ENCODE data around the gene ZBTB20.
"Not testable (repeated sequence)": the region's sequence is repeated elsewhere in the genome, so short reads cannot be mapped to it uniquely, and the experiment has no call there.

ZBTB20 gene

DNA sequence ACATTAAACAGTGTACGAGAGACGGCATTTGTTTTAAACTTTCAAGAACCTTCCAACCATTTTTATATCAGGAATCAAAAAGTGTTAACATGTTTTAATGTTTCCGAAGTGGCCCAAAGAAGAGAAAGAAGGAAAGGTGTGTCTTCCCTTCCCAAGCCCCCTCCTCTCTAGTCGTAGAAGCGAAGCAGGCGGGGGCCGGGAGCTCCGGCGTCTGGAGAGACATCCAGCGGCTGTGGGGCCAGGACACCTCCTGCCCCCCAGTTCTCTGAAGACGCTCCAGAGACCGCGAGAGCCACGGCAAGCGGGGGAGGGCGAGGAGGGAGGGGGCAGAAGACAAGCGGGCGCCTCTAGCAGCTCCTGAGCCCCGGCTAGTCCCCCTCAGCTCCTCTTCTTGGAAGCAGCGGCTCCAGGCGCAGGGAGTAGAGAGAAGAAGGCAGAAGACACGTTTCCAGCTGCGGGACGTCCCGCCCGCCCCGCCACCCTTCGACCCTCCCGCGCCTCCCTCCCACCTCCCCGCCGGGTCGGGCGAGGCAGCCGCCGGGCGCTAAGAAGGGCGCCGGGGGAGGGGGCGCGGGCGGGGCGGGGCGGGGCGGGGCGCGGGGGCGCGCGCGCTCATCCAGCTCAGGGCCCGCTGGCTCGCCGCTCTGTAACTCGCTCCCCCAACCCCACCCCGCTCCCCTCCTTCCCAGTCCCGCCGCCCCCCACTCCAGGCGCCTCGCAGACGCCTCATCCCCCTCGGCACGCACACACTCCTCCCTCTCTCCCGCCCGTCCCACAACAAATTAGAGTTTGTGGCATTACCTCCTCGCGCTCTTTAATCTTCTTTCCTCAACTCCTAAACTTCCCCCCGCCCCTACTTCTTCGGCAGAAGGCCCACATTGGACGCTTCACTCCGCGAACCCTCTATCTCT, at the start of gene ZBTB20:
TSS of gene ZBTB20 (minus strand) at position 871 of the 911 bp plus-strand sequence.
- peak; percentile 69 for DNase-seq

DNA sequence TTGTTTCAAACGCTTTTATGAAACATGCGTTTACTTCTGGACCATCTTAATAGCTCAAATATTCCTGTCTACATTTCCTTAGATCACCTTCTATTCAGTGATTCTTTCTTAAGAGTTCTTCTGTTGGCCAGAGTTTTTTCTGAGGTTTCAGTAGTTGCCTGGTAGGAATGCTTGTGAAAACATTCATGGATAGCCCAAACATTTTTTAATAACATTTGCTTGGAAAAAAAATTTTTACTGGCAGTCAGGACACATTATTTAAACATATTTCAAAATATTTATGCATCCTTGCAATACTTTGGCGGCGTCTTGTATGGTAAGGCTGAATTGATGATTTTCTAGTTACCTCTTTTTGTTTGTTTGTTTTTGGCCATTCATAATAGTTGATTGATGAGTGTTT, 47.4 kb upstream of the ZBTB20 start:
- DNase-seq, result no peak

DNA sequence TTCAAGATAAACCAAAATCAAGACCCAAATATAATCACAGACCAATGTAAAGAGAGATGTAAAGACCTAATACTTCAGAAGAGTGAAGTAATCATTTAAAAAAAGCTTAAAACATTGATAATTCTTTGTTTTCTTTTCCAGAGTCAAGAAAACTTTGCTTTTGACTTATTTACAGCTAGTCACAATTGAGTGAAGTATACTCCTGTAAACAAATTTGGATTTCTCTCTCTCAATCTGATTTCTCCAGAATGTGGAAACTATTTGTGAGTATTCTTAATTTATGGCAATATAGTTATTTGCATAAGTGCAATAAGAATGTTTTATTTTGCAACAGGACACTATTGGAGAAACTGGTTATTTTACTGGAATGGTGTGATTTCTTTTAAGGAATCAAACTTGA, 43.7 kb upstream of the ZBTB20 start:
- DNase-seq, result no peak

DNA sequence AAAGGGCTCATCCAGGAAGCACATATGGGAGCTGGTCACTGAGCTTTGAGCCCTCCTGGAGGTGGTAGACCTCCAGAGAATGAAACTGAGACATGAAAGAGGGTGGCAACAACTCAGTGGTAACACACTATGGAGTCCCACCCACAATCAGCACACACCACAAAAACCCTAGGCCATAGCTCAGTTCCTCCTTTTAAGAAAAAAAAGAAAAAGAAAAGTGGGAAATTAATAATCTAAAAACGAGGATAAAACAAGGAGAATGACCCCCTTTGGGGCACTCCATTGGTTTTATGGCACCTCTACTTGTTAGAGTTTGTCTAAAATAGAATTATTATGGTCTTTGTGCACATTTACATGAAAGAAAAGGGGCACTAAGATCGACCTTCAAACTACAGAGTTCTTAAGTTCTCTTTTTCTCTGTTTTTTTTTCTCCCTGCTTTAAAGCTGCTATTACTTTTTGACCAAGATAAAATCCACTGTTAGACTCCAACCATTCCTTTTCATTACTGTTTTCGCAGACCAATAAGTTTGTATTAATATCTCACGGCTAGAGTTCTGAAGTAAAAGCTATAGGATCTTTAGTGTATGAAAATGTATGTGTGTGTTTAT, 40.2 kb upstream of the ZBTB20 start:
- DNase-seq, result no peak

DNA sequence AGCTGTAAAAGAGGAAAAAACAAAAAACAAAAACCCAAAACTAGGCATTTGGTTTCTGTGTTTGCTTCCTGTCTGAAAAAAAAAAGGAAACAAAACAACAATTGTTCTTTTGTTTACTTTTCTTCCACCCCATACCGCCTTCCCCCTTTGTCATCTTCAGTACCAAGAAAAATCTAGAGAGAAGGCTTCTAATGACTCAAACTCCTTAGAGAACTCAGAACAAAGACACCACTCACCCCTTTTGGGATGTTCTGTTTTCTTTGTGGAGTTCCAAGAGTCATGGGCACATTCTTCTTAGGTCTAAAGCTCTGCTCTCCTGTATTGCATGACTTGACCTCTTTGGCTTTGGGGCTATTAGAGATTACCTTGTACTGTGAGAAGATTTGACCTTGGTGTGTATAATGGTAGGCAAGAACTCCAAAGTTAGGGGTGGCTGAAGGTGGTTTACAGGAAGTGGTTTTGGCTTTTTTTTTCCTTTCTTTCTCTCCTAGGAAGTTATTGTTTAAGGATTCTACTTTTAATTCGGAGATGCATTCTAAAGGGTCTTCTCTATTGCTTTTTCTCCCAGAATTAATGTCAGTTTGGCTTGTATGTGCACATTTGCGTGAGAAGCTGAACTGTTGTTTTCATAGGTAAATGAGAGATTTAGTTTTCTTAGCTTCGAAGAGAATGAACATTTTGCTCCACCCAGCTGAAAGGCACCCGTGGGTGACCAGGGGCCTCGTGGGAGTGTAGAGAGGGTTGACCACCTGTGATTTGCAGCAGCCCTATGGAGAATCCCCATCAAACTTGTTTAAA, 39.5 kb upstream of the ZBTB20 start:
- no peak for DNase-seq

DNA sequence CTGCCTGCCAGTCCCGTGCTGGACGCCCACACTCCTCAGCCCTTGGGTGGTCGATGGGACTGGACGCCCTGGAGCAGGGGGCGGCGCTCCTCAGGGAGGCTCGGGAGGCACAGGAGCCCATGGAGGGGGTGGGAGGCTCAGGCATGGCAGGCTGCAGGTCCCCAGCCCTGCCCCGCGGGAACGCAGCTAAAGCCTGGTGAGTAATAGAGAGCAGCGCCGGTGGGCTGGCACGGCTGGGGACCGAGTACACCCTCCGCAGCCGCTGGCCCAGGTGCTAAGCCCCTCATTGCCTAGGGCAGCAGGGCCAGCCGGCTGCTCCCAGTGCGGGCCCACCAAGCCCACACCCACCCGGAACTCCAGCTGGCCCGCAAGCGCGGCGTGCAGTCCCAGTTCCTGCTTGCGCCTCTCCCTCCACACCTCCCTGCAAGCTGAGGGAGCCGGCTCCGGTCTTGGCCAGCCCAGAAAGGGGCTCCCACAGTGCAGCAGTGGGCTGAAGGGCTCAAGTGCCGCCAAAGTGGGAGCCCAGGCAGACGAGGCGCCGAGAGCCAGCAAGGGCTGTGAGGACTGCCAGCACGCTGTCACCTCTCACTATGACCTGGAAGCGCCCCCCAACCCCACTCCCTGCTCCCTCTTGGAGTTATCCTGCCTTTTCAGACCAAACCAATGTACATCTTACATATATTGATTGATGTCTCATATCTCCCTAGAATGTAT, 37.9 kb upstream of the ZBTB20 start:
- not testable (repeated sequence) for DNase-seq

DNA sequence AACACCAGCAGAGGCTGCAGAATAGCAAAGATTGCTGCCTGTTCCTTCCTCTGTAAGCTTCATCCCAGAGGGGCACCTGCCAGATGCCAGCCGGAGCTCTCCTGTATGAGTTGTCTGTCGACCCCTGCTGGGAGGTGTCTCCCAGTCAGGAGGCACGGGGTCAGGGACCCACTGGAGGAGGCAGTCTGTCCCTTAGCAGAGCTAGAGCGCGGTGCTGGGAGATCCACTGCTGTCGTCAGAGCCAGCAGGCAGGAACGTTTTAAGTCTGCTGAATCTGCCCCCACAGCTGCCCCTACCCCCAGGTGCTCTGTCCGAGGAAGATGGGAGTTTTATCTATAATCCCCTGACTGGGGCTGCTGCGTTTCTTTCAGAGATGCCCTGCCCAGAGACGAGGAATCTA, 31.8 kb upstream of the ZBTB20 start:
- not testable (repeated sequence) for DNase-seq

DNA sequence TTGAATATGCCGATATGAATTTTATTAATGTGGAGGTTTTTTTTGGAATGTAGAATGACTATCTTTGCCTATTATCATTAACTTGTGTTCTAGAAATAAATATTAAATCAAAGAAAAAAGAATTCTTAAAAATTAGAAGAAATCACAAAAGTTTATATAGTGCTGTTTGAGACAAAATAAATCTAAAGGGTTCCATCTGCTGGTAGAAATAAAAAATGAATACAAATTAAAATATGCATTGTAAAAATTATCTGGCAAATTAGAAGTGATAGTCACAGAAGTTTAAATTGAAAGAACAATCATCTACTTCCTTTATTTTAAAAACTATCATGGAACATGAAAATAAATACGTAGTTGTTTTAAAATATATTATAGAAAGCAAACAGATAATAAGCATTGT, 22.7 kb upstream of the ZBTB20 start:
- DNase-seq, result no peak

DNA sequence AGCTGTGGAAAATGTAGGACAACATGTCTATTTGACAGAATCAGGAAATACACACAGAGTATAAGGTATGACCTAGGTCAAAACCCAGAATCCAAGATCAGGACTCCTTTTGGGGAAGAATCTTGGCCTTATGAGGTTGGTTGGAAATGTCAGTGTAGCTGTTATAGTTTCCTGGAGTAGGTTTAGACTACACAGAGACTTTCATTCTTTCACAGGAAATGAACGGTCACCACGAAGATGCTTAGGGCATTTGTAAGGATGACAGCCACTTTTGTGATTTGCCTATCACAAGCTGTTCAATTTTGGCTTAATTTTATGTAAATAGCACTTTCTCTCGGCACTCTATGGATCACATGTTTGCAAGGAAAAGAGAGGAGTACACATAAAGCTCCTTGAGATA, 18.6 kb upstream of the ZBTB20 start:
- DNase-seq, result no peak

DNA sequence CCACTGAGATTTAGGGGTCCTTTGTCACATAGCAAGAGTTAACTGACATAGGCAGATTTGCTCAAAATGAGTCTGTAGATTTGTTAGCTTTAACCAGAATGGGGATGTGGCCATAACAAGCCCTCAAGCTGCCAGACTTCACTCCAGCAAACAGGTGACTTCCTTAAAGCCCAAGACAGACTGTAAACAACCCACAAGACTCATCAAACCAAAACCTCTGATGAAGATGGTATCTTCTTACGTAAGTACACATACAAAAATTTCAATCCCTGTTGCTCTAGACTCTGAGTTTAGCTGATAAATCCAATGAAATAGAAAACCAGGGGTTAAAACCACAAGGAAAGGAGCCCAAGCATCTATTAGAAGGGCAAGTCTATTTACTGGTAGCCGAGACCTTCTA, 18.2 kb upstream of the ZBTB20 start:
- DNase-seq, result no peak

DNA sequence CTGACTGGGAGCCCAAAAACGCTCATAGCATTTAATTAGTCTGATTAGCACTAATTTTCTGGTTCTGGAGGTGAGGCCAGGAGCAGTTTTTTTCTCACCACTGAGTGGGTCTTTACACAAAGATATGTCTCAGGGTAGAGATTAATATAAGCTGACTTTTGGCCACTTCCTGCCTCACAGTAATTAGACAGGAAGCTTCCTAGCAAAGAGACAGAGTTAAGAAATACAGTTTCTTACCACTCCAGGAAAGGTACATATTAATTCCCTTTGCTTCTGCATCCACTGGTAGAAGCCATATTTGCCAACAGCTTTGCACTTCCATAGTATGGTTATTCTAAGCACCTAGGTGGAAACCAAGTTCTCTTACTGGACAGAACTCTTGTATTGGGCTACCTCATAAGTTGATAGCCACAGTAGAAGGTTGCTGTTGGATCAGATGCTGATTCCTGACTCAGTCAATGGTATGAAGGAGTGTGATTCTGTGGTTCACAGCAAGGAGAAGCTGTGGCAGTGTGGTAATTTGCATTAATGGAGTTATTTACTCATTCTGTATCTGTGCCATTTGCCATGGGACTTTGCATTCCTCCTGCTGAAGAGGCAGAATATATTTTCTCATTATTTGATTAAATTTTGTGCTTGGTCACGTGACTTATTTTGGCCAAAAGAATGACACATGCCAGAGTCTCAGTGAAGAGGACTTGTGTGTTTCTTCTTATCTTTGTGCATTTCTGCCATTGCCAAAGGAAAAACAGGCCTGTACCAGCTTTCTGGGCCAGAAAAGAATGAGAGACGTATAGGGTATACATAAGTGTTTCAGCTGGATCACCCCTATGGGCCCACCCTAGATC, 17.5 kb upstream of the ZBTB20 start:
- no peak for DNase-seq

DNA sequence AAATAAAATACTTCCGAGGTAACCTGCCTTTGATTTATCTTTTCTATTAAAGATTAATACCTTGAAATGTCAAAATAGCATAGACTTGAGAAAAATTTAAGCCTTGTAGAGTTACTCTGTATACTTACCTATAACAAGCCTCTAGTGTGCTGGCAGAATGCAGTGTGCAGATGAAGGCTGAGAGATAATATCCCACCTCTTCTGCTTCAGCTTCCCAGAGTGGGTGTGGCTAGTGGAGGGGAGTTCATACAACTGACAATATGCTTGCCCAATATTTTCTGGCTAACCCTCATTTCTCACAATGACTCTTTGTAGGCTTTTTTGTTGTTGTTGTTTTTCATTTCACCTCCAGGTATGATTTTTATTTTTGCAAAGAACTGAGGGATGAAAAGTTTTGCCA, 15.7 kb upstream of the ZBTB20 start:
- peak; percentile 50 for DNase-seq

DNA sequence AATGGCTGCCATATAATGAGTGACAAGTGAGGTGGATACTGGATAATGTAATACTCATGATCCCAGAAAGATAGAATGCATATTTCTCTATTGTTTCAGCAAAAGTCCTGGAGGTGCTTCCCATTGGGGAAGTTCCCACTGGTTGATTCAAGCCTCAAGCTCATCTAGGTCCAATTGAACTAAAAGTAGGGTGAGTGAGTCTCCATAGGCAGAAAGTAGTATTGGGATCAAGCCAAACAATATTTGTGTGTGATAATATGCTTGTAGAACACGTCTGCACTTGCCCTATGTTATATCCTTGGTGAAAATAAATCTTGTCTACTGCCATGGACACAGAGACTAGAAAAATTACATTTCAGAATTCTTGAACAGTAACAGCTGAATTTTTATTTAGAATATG, 14.8 kb upstream of the ZBTB20 start:
- no peak for DNase-seq

DNA sequence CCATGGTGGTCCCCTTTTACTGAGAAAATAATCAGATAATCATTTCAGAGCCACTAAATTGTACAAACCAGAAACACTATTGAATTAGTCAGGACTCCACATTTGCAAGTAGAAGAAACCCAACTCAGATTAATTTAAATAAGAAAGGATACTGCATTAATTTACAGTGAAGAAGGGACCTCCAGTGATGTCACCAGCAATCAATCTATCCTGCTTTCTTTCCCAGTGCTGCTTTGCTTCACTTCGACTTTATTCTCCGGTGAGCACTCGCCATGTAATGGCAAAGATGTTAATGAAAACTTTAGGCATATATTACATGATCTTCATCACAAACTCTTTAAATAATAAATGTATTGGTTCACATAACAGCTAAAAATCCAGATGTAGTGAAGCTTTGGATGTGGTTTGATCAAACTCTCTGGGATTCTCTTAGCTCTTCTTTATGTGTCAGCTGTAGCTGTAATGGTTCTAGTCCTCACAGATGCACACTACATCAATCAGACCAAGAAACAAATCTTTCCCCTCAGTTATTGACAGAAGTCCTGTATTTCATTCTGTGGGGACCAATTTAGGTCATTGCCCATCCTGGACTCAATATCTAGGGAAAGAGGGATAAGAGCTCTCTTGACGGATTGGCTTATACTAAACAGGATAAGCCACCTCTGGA, 14.2 kb upstream of the ZBTB20 start:
- no peak for DNase-seq

DNA sequence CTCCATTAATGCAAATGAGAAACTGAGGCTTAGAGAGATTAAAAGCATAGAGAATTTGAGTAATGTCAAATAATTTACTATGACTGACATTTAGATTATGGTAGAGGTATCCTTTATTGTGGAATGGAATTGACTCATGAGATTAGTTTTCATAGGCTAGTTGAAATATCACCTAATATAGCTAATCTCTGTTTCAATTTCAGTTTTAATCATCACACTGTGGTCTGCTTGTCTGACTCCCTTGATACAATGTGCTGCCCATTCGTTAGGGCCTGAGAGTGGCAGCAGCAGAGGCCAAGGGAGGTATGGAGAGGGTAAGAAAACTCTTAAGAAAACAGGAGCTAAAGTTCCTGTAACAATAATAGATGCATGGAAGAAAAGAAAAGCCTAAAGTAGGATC, 13.2 kb upstream of the ZBTB20 start:
- no peak for DNase-seq

DNA sequence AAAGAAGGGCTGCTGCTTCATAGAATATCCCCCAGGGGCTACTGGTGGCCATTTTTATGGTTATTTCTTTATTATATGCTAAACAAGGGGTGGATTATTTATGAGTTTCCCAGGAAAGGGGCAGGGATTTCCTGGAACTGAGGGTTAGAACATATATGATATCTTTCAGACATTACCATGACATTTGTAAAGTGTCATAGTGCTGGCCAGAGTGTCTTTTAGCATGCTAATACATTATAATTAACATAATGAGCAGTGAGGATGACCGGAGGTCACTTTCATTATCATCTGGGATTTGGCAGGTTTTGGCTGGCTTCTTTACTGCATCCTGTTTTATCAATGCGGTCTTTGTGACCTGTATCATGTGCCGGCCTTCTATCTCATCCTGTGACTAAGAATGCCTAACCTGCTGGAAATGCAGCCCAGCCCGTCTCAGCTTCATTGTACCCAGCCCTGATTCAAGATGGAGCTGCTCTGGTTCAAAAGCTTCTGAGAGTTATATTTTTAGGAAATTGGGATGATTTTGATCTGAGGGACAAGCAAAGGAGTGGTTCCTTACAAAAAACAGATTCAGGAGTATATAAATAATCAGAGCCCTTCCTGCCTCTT, 9.1 kb upstream of the ZBTB20 start:
- no peak for DNase-seq

DNA sequence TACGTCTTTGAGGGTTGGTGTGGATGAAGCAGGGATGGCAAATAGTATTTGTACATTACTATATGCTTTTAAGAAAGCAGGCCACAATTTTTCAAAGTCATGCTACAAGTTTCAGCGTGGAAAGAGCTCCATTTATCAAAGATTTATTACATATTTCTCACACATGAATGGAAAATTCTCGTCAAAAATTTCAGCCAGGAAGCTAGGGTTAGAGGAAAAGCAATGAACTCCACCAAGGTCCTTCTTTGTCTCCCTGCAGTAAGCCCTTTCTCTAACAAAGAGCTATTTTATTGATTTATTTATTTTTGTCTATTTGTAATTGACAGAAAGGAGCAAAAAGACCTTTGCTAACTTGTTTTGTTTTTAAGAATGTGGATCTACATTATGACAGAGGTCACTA, 7.5 kb upstream of the ZBTB20 start:
- no peak for DNase-seq

DNA sequence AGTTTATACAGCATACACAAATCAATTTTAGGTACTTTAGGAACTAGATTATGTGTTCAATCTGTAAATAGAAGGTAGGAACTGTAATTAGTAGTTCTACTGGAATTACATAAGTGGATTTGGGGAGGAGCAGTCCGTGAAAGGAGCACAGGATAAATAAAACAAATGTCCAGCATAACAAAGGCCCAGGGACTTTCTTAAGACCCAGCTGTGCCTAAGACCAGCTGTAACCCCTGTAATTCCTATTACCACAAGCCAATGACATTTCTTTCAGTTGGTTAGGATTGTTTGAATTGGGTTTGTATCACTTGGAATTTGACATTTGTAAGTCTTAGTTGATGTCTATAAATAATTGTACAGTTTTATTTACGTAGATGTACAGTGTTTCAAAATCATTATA, 4.8 kb upstream of the ZBTB20 start:
- DNase-seq, result no peak

DNA sequence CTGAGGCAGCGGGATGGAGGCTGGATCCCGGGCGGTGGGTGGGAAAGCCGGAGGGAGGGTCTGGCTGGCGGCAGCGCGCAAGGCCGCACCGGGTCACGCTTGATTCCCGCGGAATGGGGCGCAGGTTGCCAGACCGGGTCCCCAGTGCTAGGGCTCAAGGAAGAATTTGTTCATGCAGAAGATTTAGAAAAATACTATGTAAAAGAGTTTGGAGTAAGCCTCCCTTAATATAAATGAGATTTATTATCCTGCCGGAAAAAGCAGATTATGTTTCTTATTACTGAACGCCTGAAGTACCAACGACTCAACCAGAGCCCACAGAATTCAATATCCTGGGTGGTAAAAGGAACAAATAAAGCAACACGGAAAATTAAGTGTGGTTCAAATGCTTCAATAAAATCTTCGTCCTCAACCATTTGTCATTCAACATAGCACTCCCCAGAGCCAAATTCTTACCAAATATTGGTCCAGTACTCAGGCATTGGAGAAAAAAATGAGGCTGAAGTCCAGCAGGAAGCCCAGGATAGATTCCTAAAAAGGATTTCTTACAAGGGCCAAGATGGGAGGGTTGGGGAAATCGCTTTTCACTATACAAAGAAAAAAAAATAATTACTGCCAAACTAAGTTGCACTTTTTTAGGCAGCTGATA, 1.2 kb upstream of the ZBTB20 start:
- DNase-seq, result no peak

DNA sequence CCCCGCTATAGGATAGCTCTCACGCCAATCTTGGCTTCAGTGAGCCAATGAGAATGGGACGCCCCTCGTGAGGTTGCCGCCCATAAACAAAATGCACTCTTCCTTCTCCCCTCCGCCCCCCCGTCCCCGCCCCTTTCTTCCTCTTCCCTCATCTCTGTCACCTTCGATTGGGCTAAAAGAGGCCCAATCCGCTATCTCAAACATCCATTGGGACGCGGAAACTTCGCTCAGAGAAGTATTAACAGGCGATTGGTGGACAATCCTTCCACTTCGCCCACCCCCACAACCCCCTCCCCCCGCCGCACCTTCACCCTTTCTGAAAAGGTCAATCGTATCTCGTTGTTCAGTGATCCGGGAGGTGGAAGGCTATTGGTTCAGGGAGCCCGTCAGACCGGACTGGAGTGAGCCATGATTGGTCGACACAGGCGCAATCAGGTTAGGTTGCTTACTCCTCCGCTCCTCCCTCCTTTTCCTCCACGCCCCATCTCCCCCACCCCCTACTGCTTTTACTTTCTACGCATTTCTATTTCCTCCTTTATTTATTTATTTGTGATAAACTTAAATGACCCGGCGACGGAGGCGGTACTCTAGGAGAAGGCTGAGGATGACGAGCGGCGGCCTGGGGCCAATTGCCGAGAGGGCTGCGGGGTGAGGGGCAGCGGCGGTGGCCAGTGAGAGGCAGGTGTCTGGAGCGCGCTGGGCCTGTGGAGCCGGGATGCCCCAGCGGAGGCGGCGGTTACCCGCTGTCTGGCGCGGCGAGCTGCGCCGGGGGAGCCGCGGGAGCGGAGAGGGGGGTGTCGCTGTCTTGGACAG, 447 bp upstream of the ZBTB20 start:
- peak; percentile 100 for DNase-seq

All from hematopoietic multipotent progenitor cell treated with erythropoietin and hydrocortisone succinate and interleukin-3 and kit ligand, for 8 days (in vitro differentiated cells).